ENCODE measurements around the gene CSMD2. TPM values are rescaled to one million over a fixed set of nuclear protein-coding genes. Genes with fewer than 3 reads are reported as not detected.

CSMD2 gene
- total RNA-seq, 2 donors from 2014 or later, result 0.62 to 2.8 TPM

- Mint-ChIP-seq H3K27me3 (ENCODE audit: insufficient read depth) (no peaks in the 10 kb centered on the region), H3K27ac (no peak overlapping the region), H3K9me3 (no peaks in the 10 kb centered on the region), H3K4me1 (peaks cover 3% of the 10 kb centered on the region), H3K36me3 (ENCODE audit: low read depth) (no peaks in the 10 kb centered on the region), H3K4me3 (no peak overlapping the region)
- WGBS, 2 experiments (ENCODE audit: insufficient coverage in 1 of 2, insufficient read length in 1 of 2), result 72 to 93% methylated on average over 4 to 9 of the region's 9 CpGs
- Histone ChIP-seq H3K9me3 (ENCODE audit: control insufficient read depth, low read length) (no peaks in the 10 kb centered on the region), H3K9ac (ENCODE audit: extremely low read depth, low read length, poor library complexity, severe bottlenecking) (no peak overlapping the region), H3K27me3 (ENCODE audit: control insufficient read depth, insufficient read depth, low read length, poor library complexity, severe bottlenecking) (no peaks in the 10 kb centered on the region), H3K36me3 (ENCODE audit: control insufficient read depth, insufficient read depth, low read length) (no peaks in the 10 kb centered on the region), H3K4me1 (ENCODE audit: control insufficient read depth, insufficient read depth, low read length) (no peaks in the 10 kb centered on the region), H3K27ac (ENCODE audit: low read depth, low read length) (peak overlapping the region; percentile 85), H3K4me3 (ENCODE audit: low read length) (no peak overlapping the region)
- no peak for DNase-seq
- TF ChIP-seq, protein P1, sequence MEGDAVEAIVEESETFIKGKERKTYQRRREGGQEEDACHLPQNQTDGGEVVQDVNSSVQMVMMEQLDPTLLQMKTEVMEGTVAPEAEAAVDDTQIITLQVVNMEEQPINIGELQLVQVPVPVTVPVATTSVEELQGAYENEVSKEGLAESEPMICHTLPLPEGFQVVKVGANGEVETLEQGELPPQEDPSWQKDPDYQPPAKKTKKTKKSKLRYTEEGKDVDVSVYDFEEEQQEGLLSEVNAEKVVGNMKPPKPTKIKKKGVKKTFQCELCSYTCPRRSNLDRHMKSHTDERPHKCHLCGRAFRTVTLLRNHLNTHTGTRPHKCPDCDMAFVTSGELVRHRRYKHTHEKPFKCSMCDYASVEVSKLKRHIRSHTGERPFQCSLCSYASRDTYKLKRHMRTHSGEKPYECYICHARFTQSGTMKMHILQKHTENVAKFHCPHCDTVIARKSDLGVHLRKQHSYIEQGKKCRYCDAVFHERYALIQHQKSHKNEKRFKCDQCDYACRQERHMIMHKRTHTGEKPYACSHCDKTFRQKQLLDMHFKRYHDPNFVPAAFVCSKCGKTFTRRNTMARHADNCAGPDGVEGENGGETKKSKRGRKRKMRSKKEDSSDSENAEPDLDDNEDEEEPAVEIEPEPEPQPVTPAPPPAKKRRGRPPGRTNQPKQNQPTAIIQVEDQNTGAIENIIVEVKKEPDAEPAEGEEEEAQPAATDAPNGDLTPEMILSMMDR (conservative IDR thresholded peaks at IDR 0.05), result no peak
Measured at GRCh38 chr1:33709174-33709782, 455.8 kb downstream of the CSMD2 start.

DNA sequence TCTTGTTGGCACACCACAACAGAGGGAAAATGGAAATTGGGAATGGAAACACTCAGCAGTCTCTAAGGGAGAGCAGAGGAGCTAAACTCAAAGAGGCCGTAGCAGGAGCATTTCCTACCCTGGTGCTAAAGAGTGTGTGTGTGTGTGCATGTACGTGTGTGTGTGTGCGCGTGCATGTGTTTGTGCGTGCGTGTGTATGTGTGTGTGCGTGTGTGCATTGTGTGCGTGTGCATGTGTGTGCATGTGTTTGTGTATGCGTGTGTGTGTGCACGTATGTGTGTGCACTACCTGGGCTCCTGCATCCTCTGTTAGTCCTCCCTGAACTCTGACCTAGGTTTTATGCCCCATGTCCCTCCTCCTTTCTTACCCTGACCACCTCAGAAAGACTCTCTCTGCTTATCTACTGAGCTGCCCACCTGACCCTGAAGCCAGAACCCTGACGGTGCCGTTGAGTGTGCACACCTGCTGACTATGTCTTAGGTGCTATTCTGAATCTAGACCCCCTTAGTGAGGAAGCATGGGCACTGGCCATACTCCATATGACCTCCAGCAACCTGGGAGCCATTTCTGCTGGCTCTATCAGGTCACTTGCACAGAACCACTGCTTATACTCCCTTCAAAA, 458.3 kb downstream of the CSMD2 start:
- H3K4me3 Mint-ChIP-seq, result no peak overlapping the region
- H3K36me3 Mint-ChIP-seq (ENCODE audit: low read depth), result no peaks in the 10 kb centered on the region
- no peak overlapping the region for H3K4me3 ChIP-seq (ENCODE audit: low read length)
- no peaks in the 10 kb centered on the region for H3K36me3 ChIP-seq (ENCODE audit: control insufficient read depth, insufficient read depth, low read length)
- no peak overlapping the region for H3K9ac ChIP-seq (ENCODE audit: extremely low read depth, low read length, poor library complexity, severe bottlenecking)
- no peaks in the 10 kb centered on the region for H3K27me3 Mint-ChIP-seq (ENCODE audit: insufficient read depth)
- H3K27ac ChIP-seq (ENCODE audit: low read depth, low read length), result no peak overlapping the region
- no peaks in the 10 kb centered on the region for H3K9me3 Mint-ChIP-seq
- H3K9me3 ChIP-seq (ENCODE audit: control insufficient read depth, low read length), result no peaks in the 10 kb centered on the region
- TF ChIP-seq, protein P1 (conservative IDR thresholded peaks at IDR 0.05), result no peak
- peaks cover 3% of the 10 kb centered on the region for H3K4me1 Mint-ChIP-seq
- no peak overlapping the region for H3K27ac Mint-ChIP-seq
- no peaks in the 10 kb centered on the region for H3K27me3 ChIP-seq (ENCODE audit: control insufficient read depth, insufficient read depth, low read length, poor library complexity, severe bottlenecking)
- 93 to 96% methylated on average over 3 to 10 of the region's 12 CpGs for WGBS, 2 experiments (ENCODE audit: insufficient coverage in 1 of 2, insufficient read length in 1 of 2)
- no peak for DNase-seq
- H3K4me1 ChIP-seq (ENCODE audit: control insufficient read depth, insufficient read depth, low read length), result no peaks in the 10 kb centered on the region

DNA sequence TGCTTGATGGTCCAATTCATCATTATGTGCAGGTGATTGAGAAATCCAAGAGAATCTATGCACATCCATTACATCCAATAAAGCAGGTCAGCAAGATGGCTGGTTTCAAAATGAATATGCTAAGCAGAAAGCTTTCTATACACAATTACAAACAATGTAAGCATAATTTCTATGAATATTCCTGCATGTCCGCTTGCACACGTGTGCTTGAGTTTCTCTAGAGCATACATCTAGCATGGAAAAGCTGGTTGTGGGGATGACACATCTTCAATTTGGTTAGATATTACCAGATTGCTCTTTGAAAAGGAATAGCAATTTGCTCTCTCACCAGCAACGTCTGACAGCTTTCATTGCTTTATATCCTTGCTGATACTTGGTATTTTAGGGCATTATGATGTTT, 461.6 kb downstream of the CSMD2 start:
- no peak overlapping the region for H3K27ac Mint-ChIP-seq
- no peak for DNase-seq
- no peak overlapping the region for H3K4me3 Mint-ChIP-seq
- no peak overlapping the region for H3K27ac ChIP-seq (ENCODE audit: low read depth, low read length)
- H3K4me3 ChIP-seq (ENCODE audit: low read length), result no peak overlapping the region
- H3K27me3 Mint-ChIP-seq (ENCODE audit: insufficient read depth), result peaks cover 3% of the 10 kb centered on the region
- H3K27me3 ChIP-seq (ENCODE audit: control insufficient read depth, insufficient read depth, low read length, poor library complexity, severe bottlenecking), result no peaks in the 10 kb centered on the region
- H3K4me1 Mint-ChIP-seq, result no peaks in the 10 kb centered on the region
- H3K36me3 Mint-ChIP-seq (ENCODE audit: low read depth), result no peaks in the 10 kb centered on the region
- H3K4me1 ChIP-seq (ENCODE audit: control insufficient read depth, insufficient read depth, low read length), result no peaks in the 10 kb centered on the region
- 95 to 100% methylated on average over 2 to 3 of the region's 3 CpGs for WGBS, 2 experiments (ENCODE audit: insufficient coverage in 1 of 2, insufficient read length in 1 of 2)
- no peaks in the 10 kb centered on the region for H3K36me3 ChIP-seq (ENCODE audit: control insufficient read depth, insufficient read depth, low read length)
- H3K9me3 Mint-ChIP-seq, result no peaks in the 10 kb centered on the region
- H3K9ac ChIP-seq (ENCODE audit: extremely low read depth, low read length, poor library complexity, severe bottlenecking), result no peak overlapping the region
- H3K9me3 ChIP-seq (ENCODE audit: control insufficient read depth, low read length), result no peaks in the 10 kb centered on the region
- TF ChIP-seq, protein P1 (conservative IDR thresholded peaks at IDR 0.05), result no peak
